Nucleus accumbens (tissue), 56 donors: ENCODE results near the gene CENPP.
"Not testable (repeated sequence)": the region's sequence is repeated elsewhere in the genome, so short reads cannot be mapped to it uniquely, and the experiment has no call there.

ENCODE experiments used
- DNase-seq, 56 donors: peaks; one replicate each; lab custom pipeline; 2025; lab: John Stamatoyannopoulos, UW

The CENPP gene

GRCh38 chr9:92571871-92572270 is 246.1 kb downstream of the CENPP start:
- DNase-seq = not testable (repeated sequence)

- not testable (repeated sequence) for DNase-seq
Measured at GRCh38 chr9:92573612-92574011, 247.9 kb downstream of the CENPP start.

- no peak for DNase-seq
Measured at GRCh38 chr9:92576175-92576574, 250.4 kb downstream of the CENPP start.

GRCh38 chr9:92589923-92590322 is 264.2 kb downstream of the CENPP start:
- DNase-seq = no peak

GRCh38 chr9:92590377-92590776 is 264.6 kb downstream of the CENPP start:
- peak in 9 of 56 donors; percentile 4 to 46 (median 13) for DNase-seq

- DNase-seq = no peak
Measured at GRCh38 chr9:92592537-92592936, 266.8 kb downstream of the CENPP start.

GRCh38 chr9:92592946-92593861 is 267.5 kb downstream of the CENPP start:
- DNase-seq = no peak

GRCh38 chr9:92595075-92595474 is 269.3 kb downstream of the CENPP start:
- not testable (repeated sequence) for DNase-seq

- no peak for DNase-seq
Measured at GRCh38 chr9:92595930-92596329, 270.2 kb downstream of the CENPP start.

- no peak for DNase-seq
Measured at GRCh38 chr9:92598382-92598781, 272.6 kb downstream of the CENPP start.

- no peak for DNase-seq
Measured at GRCh38 chr9:92599938-92600461, 274.2 kb downstream of the CENPP start.

- no peak for DNase-seq
Measured at GRCh38 chr9:92600462-92601261, 274.9 kb downstream of the CENPP start.

- no peak for DNase-seq
Measured at GRCh38 chr9:92601451-92601850, 275.7 kb downstream of the CENPP start.

GRCh38 chr9:92602413-92602812 is 276.7 kb downstream of the CENPP start:
- DNase-seq = no peak

GRCh38 chr9:92603100-92603499 is 277.3 kb downstream of the CENPP start:
- no peak for DNase-seq

GRCh38 chr9:92603990-92604389 is 278.2 kb downstream of the CENPP start:
- DNase-seq = no peak

- no peak for DNase-seq
Measured at GRCh38 chr9:92605224-92605623, 279.5 kb downstream of the CENPP start.

- no peak for DNase-seq
Measured at GRCh38 chr9:92607088-92607487, 281.3 kb downstream of the CENPP start.

- peak in 9 of 56 donors; percentile 5 to 35 (median 14) for DNase-seq
Measured at GRCh38 chr9:92607773-92608172, 282.0 kb downstream of the CENPP start.

- no peak for DNase-seq
Measured at GRCh38 chr9:92608241-92608908, 282.6 kb downstream of the CENPP start.
